Natural killer cell (primary cell): Measurements from ENCODE around the gene RPL13A. TPM values are rescaled to one million over a fixed set of nuclear protein-coding genes. Genes with fewer than 3 reads are reported as not detected.

Experiments used
- ATAC-seq, 3 donors: fragments of 150-1000 bp in 2 of 3; fragments of 200-7000 bp in 1 of 3; cut with Tn5 transposase; 1 replicate in 1 of 3; 2 replicates in 2 of 3; pipeline ENCODE4 v1.10.0; 2021; ENCODE audit warnings: mild to moderate bottlenecking in 2 of 3, moderate library complexity in 2 of 3
- DNase-seq, 2 donors: peaks; one replicate each; pipeline versions ENCODE4 v3.0.0 to v3.0.0-alpha.2; 2013 to 2021; ENCODE audit warnings: mixed read lengths in 1 of 2
- H3K27ac ChIP-seq: one replicate; pipeline ENCODE4 v1.5.1; 2013; ENCODE audit warnings: mild to moderate bottlenecking, low read length
- H3K27me3 ChIP-seq: one replicate; pipeline ENCODE4 v1.6.1; 2013; ENCODE audit warnings: low read length; ENCODE audit not compliant: control insufficient read depth, insufficient read depth
- H3K36me3 ChIP-seq: one replicate; pipeline ENCODE4 v1.6.1; 2013; ENCODE audit warnings: low read length; ENCODE audit not compliant: control insufficient read depth, insufficient read depth
- H3K4me1 ChIP-seq: one replicate; pipeline ENCODE4 v1.6.1; 2013; ENCODE audit warnings: low read length; ENCODE audit not compliant: control insufficient read depth, insufficient read depth
- H3K4me3 ChIP-seq: one replicate; pipeline ENCODE4 v1.5.1; 2013; ENCODE audit warnings: low read length
- H3K9me3 ChIP-seq: one replicate; pipeline ENCODE4 v1.6.1; 2013; ENCODE audit warnings: low read length; ENCODE audit not compliant: control insufficient read depth, insufficient read depth
- H3K27ac Mint-ChIP-seq, 2 donors: one replicate each; pipeline ENCODE4 v1.8.0; 2022; ENCODE audit warnings: mild to moderate bottlenecking in 2 of 2, mixed read lengths in 2 of 2, moderate library complexity in 1 of 2
- H3K27me3 Mint-ChIP-seq, 2 donors: one replicate each; pipeline ENCODE4 v1.8.0; 2022; ENCODE audit warnings: low read depth in 2 of 2, mixed read lengths in 2 of 2
- H3K36me3 Mint-ChIP-seq: one replicate; pipeline ENCODE4 v1.8.0; 2022; ENCODE audit warnings: mixed read lengths
- H3K4me1 Mint-ChIP-seq, 2 donors: one replicate each; pipeline ENCODE4 v1.8.0; 2022; ENCODE audit warnings: mixed read lengths in 2 of 2
- H3K4me3 Mint-ChIP-seq: one replicate; pipeline ENCODE4 v1.8.0; 2022; ENCODE audit warnings: mild to moderate bottlenecking, moderate library complexity, mixed read lengths
- H3K9me3 Mint-ChIP-seq, 2 donors: one replicate each; pipeline ENCODE4 v1.8.0; 2022; ENCODE audit warnings: mixed read lengths in 2 of 2
- CTCF ChIP-seq: fragments of 200-600 bp; IDR thresholded peaks from one replicate; pipeline ENCODE4 v1.8.0; 2022; ENCODE audit warnings: antibody characterized with exemption
- WGBS: methylation state at CpG from one replicate; pipeline ENCODE4 v1.1.7; 2013; ENCODE audit warnings: missing lambda C conversion rate; ENCODE audit not compliant: insufficient coverage; 5-methylcytosine and 5-hydroxymethylcytosine counted together
- intact Hi-C: fragments of 100-400 bp; cut with micrococcal nuclease; formaldehyde crosslinking; loops from one replicate; pipeline ENCODE4 v1.14.2; 2022
- total RNA-seq, 4 donors: library from RNA; stranded (reverse); fragments of 120-200 nt in 1 of 4; gene quantifications; one replicate each; pipeline versions ENCODE4 v1.2.3 to v1.2.4, GENCODE V29; 2013 to 2022

RPL13A gene
- total RNA-seq, 3 donors from 2014 or later (not counting 1 experiment from before 2014, with no cell fraction given): 1,881 to 2,284 (median 2,283) TPM

DNA sequence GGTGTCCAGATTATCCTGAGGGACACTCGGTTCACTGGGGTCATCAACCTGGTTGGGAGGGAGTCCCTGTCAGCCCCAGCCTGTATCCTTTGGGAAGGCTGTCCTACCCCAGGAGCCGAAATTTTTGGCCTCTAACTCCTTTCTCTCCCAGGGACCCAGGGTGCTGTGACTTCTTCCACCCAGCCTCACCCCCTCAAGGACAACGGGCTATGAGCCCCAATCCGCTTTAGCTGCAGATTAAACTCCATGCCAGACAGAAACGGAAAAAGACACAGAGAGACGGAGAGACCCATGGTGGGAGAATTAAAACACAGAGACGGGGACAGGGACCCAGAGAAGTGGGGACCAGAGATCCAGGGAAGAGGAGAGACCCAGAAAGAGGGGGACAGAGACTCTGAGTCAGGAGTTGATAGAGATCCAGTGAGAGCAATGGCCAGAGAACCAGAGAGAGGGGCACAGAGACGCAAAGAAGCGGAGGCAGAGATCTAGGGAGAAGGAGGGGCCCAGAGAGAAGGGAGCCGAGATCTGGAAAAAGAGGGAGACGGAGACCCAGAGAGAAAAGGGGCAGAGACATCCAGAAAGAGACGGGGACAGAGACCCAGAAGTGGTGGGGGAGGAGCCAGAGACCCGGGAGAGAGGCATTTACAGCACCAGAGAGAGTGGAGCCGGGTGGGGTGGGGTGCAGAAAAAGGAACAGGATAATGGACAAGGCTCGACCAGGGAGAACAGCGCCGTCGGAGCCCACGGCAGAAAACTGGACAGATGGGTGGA lies 46.8 kb upstream of the RPL13A start:
- no peak for ATAC-seq
- no peak for TF ChIP-seq CTCF
- Histone ChIP-seq H3K4me3 (no peak overlapping the region), H3K27me3 (peaks cover 57% of the 10 kb centered on the region), H3K9me3 (no peaks in the 10 kb centered on the region), H3K27ac (no peak overlapping the region), H3K4me1 (peaks cover 43% of the 10 kb centered on the region), H3K36me3 (no peaks in the 10 kb centered on the region)
- H3K9me3 Mint-ChIP-seq: no peaks in the 10 kb centered on the region
- peaks cover 26 to 55% of the 10 kb centered on the region in 2 donors for H3K4me1 Mint-ChIP-seq
- DNase-seq: no peak
- 43% methylated on average over 19 of the region's 19 CpGs for WGBS
- H3K4me3 Mint-ChIP-seq: peak overlapping the region; percentile 51
- no peak overlapping the region for H3K27ac Mint-ChIP-seq
- intact Hi-C loops: no loop called here
- no peaks in the 10 kb centered on the region for H3K36me3 Mint-ChIP-seq
- H3K27me3 Mint-ChIP-seq: peaks cover 64 to 65% of the 10 kb centered on the region in 2 donors

- Mint-ChIP-seq H3K36me3 (no peaks in the 10 kb centered on the region), H3K4me3 (peak within 1 kb of the TSS; percentile 83), H3K27me3 (peaks cover 56 to 58% of the 10 kb centered on the region in 2 donors), H3K27ac (peak within 1 kb of the TSS in 1 of 2 donors; percentile 88), H3K4me1 (peaks cover 18 to 52% of the 10 kb centered on the region in 2 donors), H3K9me3 (no peaks in the 10 kb centered on the region)
- peaks cover 51% of the 10 kb centered on the region for H3K27me3 ChIP-seq
- H3K4me1 ChIP-seq: peaks cover 38% of the 10 kb centered on the region
- intact Hi-C loops: no loop called here
- DNase-seq (peak in 1 of 2 donors; percentile 72), ATAC-seq (peak in 2 of 3 donors; percentile 17 to 20)
- H3K9me3 ChIP-seq: no peaks in the 10 kb centered on the region
- 4% methylated on average over 56 of the region's 56 CpGs for WGBS
- TF ChIP-seq CTCF: no peak
- no peaks in the 10 kb centered on the region for H3K36me3 ChIP-seq
- no peak within 1 kb of the TSS for H3K4me3 ChIP-seq
- no peak within 1 kb of the TSS for H3K27ac ChIP-seq
Observed at GRCh38 chr19:49441210-49441959, 46.0 kb upstream of the RPL13A start, which contains the start of gene SLC17A7. Gene SLC17A7, minus strand, starts transcription at chr19:49441527. Its CDS starts 148 bp downstream, at chr19:49441379.

- 28% methylated on average over 14 of the region's 14 CpGs for WGBS
- H3K27ac ChIP-seq: no peak overlapping the region
- no peaks in the 10 kb centered on the region for H3K9me3 ChIP-seq
- TF ChIP-seq CTCF: no peak
- peaks cover 5% of the 10 kb centered on the region for H3K36me3 ChIP-seq
- ATAC-seq (no peak), DNase-seq (no peak)
- Mint-ChIP-seq H3K27ac (peak overlapping the region in 1 of 2 donors; percentile 88), H3K4me1 (peaks cover 17 to 49% of the 10 kb centered on the region in 2 donors), H3K27me3 (peaks cover 50 to 52% of the 10 kb centered on the region in 2 donors), H3K4me3 (peak overlapping the region; percentile 83), H3K36me3 (no peaks in the 10 kb centered on the region), H3K9me3 (no peaks in the 10 kb centered on the region)
- peaks cover 33% of the 10 kb centered on the region for H3K4me1 ChIP-seq
- no peak overlapping the region for H3K4me3 ChIP-seq
- H3K27me3 ChIP-seq: peaks cover 46% of the 10 kb centered on the region
- intact Hi-C loops: no loop called here
Observed at GRCh38 chr19:49441960-49442350, 45.5 kb upstream of the RPL13A start.
